ENCODE results near the gene KCTD16. TPM values are rescaled to one million over a fixed set of nuclear protein-coding genes. Genes with fewer than 3 reads are reported as not detected.

Gene KCTD16
- total RNA-seq, 2 donors from 2014 or later = 0.14 to 0.62 TPM

DNA sequence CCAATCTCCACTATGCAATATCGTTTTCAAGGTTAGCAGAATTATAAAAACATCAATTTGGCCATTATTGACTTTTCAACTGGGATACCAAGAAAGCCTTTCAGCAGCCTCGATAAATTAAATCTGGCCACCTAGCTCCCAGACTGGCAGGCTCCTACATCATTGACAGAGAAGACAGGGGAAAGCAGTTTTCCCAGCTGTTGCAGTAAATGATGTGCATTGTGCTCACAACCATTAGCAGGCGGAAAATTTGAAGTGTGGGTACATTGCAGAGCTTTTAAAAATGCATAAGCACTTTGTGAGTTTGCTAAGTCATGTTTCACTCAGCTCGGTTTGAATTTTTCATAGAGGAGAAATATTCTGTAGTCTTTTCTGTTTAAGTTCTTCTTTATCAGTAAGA, 297.9 kb downstream of the KCTD16 start:
- Histone ChIP-seq H3K9me3 (no peaks in the 10 kb centered on the region), H3K36me3 (no peaks in the 10 kb centered on the region), H3K4me3 (no peak overlapping the region), H3K4me1 (replicated peaks) (no peaks in the 10 kb centered on the region), H3K27me3 (replicated peaks; ENCODE audit: insufficient read depth) (no peaks in the 10 kb centered on the region), H3K27ac (no peak overlapping the region)
- intact Hi-C loops (cut with DNase I) = no loop called here
- DNase-seq (ENCODE audit: low spot score) = no peak
- WGBS = 52% methylated on average over 4 of the region's 4 CpGs
- no peak for TF ChIP-seq POLR2AphosphoS5 (IDR thresholded peaks at IDR 0.05)
- TF ChIP-seq, protein P1, sequence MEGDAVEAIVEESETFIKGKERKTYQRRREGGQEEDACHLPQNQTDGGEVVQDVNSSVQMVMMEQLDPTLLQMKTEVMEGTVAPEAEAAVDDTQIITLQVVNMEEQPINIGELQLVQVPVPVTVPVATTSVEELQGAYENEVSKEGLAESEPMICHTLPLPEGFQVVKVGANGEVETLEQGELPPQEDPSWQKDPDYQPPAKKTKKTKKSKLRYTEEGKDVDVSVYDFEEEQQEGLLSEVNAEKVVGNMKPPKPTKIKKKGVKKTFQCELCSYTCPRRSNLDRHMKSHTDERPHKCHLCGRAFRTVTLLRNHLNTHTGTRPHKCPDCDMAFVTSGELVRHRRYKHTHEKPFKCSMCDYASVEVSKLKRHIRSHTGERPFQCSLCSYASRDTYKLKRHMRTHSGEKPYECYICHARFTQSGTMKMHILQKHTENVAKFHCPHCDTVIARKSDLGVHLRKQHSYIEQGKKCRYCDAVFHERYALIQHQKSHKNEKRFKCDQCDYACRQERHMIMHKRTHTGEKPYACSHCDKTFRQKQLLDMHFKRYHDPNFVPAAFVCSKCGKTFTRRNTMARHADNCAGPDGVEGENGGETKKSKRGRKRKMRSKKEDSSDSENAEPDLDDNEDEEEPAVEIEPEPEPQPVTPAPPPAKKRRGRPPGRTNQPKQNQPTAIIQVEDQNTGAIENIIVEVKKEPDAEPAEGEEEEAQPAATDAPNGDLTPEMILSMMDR (IDR thresholded peaks at IDR 0.05) = no peak
- TF ChIP-seq POLR2A (IDR thresholded peaks at IDR 0.05) = no peak

- intact Hi-C loops (cut with DNase I) = no loop called here
- no peaks in the 10 kb centered on the region for H3K4me1 ChIP-seq (replicated peaks)
Observed at GRCh38 chr5:144469106-144469505, 298.4 kb downstream of the KCTD16 start.

GRCh38 chr5:144472221-144472620, 301.5 kb downstream of the KCTD16 start:
- no peak for DNase-seq (ENCODE audit: low spot score)
- TF ChIP-seq, protein P1 (IDR thresholded peaks at IDR 0.05) = no peak
- no peak for TF ChIP-seq POLR2A (IDR thresholded peaks at IDR 0.05)
- TF ChIP-seq POLR2AphosphoS5 (IDR thresholded peaks at IDR 0.05) = no peak
- Histone ChIP-seq H3K9me3 (no peaks in the 10 kb centered on the region), H3K4me3 (no peak overlapping the region), H3K27ac (no peak overlapping the region), H3K36me3 (no peaks in the 10 kb centered on the region), H3K27me3 (replicated peaks; ENCODE audit: insufficient read depth) (no peaks in the 10 kb centered on the region), H3K4me1 (replicated peaks) (no peaks in the 10 kb centered on the region)
- 41% methylated on average over 2 of the region's 2 CpGs for WGBS
- intact Hi-C loops (cut with DNase I) = no loop called here

More at GRCh38 chr5:144469106-144469505, 298.4 kb downstream of the KCTD16 start:
- DNase-seq (ENCODE audit: low spot score) = no peak
- no peaks in the 10 kb centered on the region for H3K9me3 ChIP-seq
- 75% methylated on average over 4 of the region's 4 CpGs for WGBS
- H3K36me3 ChIP-seq = no peaks in the 10 kb centered on the region
- H3K4me3 ChIP-seq = no peak overlapping the region
- H3K27me3 ChIP-seq (replicated peaks; ENCODE audit: insufficient read depth) = no peaks in the 10 kb centered on the region
- no peak overlapping the region for H3K27ac ChIP-seq
- TF ChIP-seq POLR2A (IDR thresholded peaks at IDR 0.05) (no peak), POLR2AphosphoS5 (IDR thresholded peaks at IDR 0.05) (no peak)
- TF ChIP-seq, protein P1 (IDR thresholded peaks at IDR 0.05) = no peak

GRCh38 chr5:144473650-144474049, 303.0 kb downstream of the KCTD16 start:
- Histone ChIP-seq H3K4me3 (no peak overlapping the region), H3K36me3 (no peaks in the 10 kb centered on the region), H3K27me3 (replicated peaks; ENCODE audit: insufficient read depth) (no peaks in the 10 kb centered on the region), H3K9me3 (no peaks in the 10 kb centered on the region), H3K27ac (no peak overlapping the region), H3K4me1 (replicated peaks) (no peaks in the 10 kb centered on the region)
- 98% methylated on average over 13 of the region's 13 CpGs for WGBS
- TF ChIP-seq POLR2AphosphoS5 (IDR thresholded peaks at IDR 0.05) (no peak), POLR2A (IDR thresholded peaks at IDR 0.05) (no peak)
- TF ChIP-seq, protein P1 (IDR thresholded peaks at IDR 0.05) = no peak
- no peak for DNase-seq (ENCODE audit: low spot score)
- intact Hi-C loops (cut with DNase I) = no loop called here

- DNase-seq (ENCODE audit: low spot score) = no peak
- Histone ChIP-seq H3K27ac (no peak overlapping the region), H3K4me3 (no peak overlapping the region), H3K4me1 (replicated peaks) (no peaks in the 10 kb centered on the region), H3K36me3 (no peaks in the 10 kb centered on the region), H3K27me3 (replicated peaks; ENCODE audit: insufficient read depth) (no peaks in the 10 kb centered on the region), H3K9me3 (no peaks in the 10 kb centered on the region)
- intact Hi-C loops (cut with DNase I) = no loop called here
- TF ChIP-seq POLR2AphosphoS5 (IDR thresholded peaks at IDR 0.05) = no peak
- TF ChIP-seq, protein P1 (IDR thresholded peaks at IDR 0.05) = no peak
- no peak for TF ChIP-seq POLR2A (IDR thresholded peaks at IDR 0.05)
Observed at GRCh38 chr5:144478565-144478964, 307.9 kb downstream of the KCTD16 start.

All from prostate gland (tissue), 2 donors.